Ishikawa (cell line): ENCODE measurements around the gene CIAO3.

Experiments used
- CEBPB ChIP-seq: IDR thresholded peaks from 2 replicates; pipeline ENCODE4 v1.6.1; 2012
- CREB1 ChIP-seq: IDR thresholded peaks from 2 replicates; pipeline ENCODE4 v1.6.1; 2012; ENCODE audit warnings: low read depth
- TAF1 ChIP-seq: IDR thresholded peaks from 2 replicates; pipeline ENCODE4 v1.6.1; 2012; ENCODE audit warnings: low read depth, mild to moderate bottlenecking
- TF ChIP-seq, protein P1 (sequence below): IDR thresholded peaks from 2 replicates; pipeline ENCODE4 v1.6.1; 2012

DNA sequence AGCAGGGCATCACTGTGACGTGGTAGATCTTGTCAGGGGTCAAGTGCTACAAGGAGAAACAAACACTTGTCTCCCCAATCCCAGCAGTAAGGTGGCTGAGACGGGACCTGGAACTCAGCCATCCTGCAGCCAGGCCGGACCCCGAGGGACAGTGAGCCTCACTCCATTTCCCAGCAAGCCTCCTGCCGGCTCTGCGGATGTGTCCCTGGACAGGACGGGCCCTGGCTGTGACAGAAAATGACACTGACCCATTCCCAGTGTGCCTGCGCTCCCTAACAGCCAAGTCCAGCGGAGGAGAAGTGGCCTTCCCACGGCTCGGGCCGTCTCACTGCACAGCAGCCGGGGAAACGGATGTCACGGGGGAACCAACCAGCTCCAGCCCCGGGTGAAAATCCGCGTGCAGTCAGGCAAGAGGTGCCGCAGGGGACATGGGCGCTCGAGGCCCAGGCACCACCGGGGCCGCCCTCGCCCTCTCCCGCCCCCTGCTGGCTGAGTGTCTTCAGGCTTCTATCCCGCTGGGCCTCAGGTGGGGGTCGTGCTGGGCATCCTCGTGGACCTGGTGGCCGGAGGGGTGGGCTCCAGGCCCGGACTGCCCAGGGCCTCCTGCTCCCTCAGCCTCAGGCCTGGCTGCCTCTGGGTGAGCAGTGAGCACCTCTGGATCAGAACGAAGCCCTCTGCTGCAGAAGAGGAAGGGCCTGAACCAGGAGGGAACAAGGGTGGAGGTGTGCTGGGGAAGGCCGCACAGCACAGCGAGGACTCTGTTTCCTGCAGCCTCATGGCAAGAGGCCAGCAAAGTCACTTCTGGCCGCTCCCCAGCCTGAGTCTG is 7.2 kb downstream of the CIAO3 start:
- TF ChIP-seq CEBPB (no peak), CREB1 (no peak), TAF1 (no peak)
- TF ChIP-seq, protein P1, sequence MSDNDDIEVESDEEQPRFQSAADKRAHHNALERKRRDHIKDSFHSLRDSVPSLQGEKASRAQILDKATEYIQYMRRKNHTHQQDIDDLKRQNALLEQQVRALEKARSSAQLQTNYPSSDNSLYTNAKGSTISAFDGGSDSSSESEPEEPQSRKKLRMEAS: no peak
